Right lobe of liver (tissue), 4 donors: Measurements from ENCODE around the gene SSTR3.

Source experiments
- CTCF ChIP-seq, 4 donors: fragments of 200-600 bp in 3 of 4; fragments of 450-650 bp in 1 of 4; IDR thresholded peaks; one replicate each; pipeline versions ENCODE4 v1.5.1 to v1.8.0; 2016 to 2022; ENCODE audit warnings: antibody characterized with exemption in 4 of 4, mild to moderate bottlenecking in 2 of 4
- POLR2A ChIP-seq: fragments of 450-650 bp; IDR thresholded peaks from one replicate; pipeline ENCODE4 v1.6.1; 2017; ENCODE audit warnings: antibody characterized with exemption, mild to moderate bottlenecking
- donor health status: DM: no; HTN: no; CAD: no.
- donor health status: DM: no; HTN: no; CAD: no.
- donor health status: DM: no; HTN: yes; CAD: no.

- TF ChIP-seq CTCF (IDR thresholded peaks at IDR 0.05) (no peak), POLR2A (no peak)
Observed at GRCh38 chr22:37258753-37259401, 46.6 kb upstream of the SSTR3 start.
